Measurements from ENCODE around the gene SETD7. TPM values are rescaled to one million over a fixed set of nuclear protein-coding genes. Genes with fewer than 3 reads are reported as not detected.

The SETD7 gene
- total RNA-seq, result 22.9 and 26.6 TPM in 2 replicates

GRCh38 chr4:139556071-139556723 is at the start of gene SETD7:
SETD7 (minus strand) TSS chr4:139556219; CDS start chr4:139556137, 82 bp downstream.

GRCh38 chr4:139454111-139455045 is 101.6 kb downstream of the SETD7 start, which contains the start of gene RAB33B:
RAB33B (plus strand) TSS chr4:139454121; CDS start chr4:139454196, 75 bp downstream.

Other genes starting within 250 kb of the SETD7 start
- gene RAB33B, start 102.1 kb downstream of the SETD7 start, total RNA-seq, result 4.8 and 6.4 TPM in 2 replicates
- 42.4 and 47.6 TPM in 2 replicates for gene MGST2, start 109.6 kb upstream of the SETD7 start, total RNA-seq